Glutamatergic neuron (in vitro differentiated cells): Measurements from ENCODE around the gene PSMA6. TPM values are rescaled to one million over a fixed set of nuclear protein-coding genes. Genes with fewer than 3 reads are reported as not detected.
"Not testable (repeated sequence)": the region's sequence is repeated elsewhere in the genome, so short reads cannot be mapped to it uniquely, and the experiment has no call there.

Experiments
- DNase-seq: peaks from one replicate; pipeline ENCODE4 v3.0.0; 2022
- H3K27ac Mint-ChIP-seq: one replicate; pipeline ENCODE4 v1.8.0; 2020; ENCODE audit warnings: mild to moderate bottlenecking, mixed read lengths, inconsistent platforms; ENCODE audit not compliant: unreplicated experiment
- H3K27me3 Mint-ChIP-seq: one replicate; pipeline ENCODE4 v1.8.0; 2020; ENCODE audit warnings: mild to moderate bottlenecking, moderate library complexity, mixed read lengths, inconsistent platforms; ENCODE audit not compliant: unreplicated experiment
- H3K36me3 Mint-ChIP-seq: one replicate; pipeline ENCODE4 v1.8.0; 2020; ENCODE audit warnings: mild to moderate bottlenecking, mixed read lengths, inconsistent platforms; ENCODE audit not compliant: unreplicated experiment
- H3K4me1 Mint-ChIP-seq: one replicate; pipeline ENCODE4 v1.8.0; 2020; ENCODE audit warnings: mild to moderate bottlenecking, low read depth, mixed read lengths, inconsistent platforms; ENCODE audit not compliant: unreplicated experiment
- H3K4me3 Mint-ChIP-seq: one replicate; pipeline ENCODE4 v1.8.0; 2020; ENCODE audit warnings: mild to moderate bottlenecking, mixed read lengths, inconsistent platforms; ENCODE audit not compliant: unreplicated experiment
- H3K9me3 Mint-ChIP-seq: one replicate; pipeline ENCODE4 v1.8.0; 2020; ENCODE audit warnings: mild to moderate bottlenecking, moderate library complexity, mixed read lengths, inconsistent platforms; ENCODE audit not compliant: unreplicated experiment
- CTCF ChIP-seq: fragments of 200-600 bp; sonication (generic); IDR thresholded peaks from one replicate; pipeline ENCODE4 v1.5.0; 2021; ENCODE audit not compliant: partially characterized antibody, unreplicated experiment
- total RNA-seq: library from RNA; stranded (reverse); fragmentation: NEBNext Ultra II Directional; extraction: Animal tissue kit (Norgen Biotek cat#: 25700); gene quantifications from one replicate; pipeline ENCODE4 v1.2.1, GENCODE V29; 2021; ENCODE audit not compliant: unreplicated experiment

The PSMA6 gene
- total RNA-seq, 1 donor from 2014 or later, result 148 TPM

GRCh38 chr14:35351497-35351896 is 59.3 kb downstream of the PSMA6 start:
- peaks cover 2% of the 10 kb centered on the region for H3K27me3 Mint-ChIP-seq
- no peaks in the 10 kb centered on the region for H3K4me1 Mint-ChIP-seq
- no peaks in the 10 kb centered on the region for H3K36me3 Mint-ChIP-seq
- TF ChIP-seq CTCF, result no peak
- H3K27ac Mint-ChIP-seq, result no peak overlapping the region
- H3K4me3 Mint-ChIP-seq, result no peak overlapping the region
- H3K9me3 Mint-ChIP-seq, result peaks cover 1% of the 10 kb centered on the region
- no peak for DNase-seq

GRCh38 chr14:35351897-35352273 is 59.7 kb downstream of the PSMA6 start:
- Mint-ChIP-seq H3K9me3 (peaks cover 1% of the 10 kb centered on the region), H3K36me3 (no peaks in the 10 kb centered on the region)

GRCh38 chr14:35352274-35353233 is 60.4 kb downstream of the PSMA6 start:
- Mint-ChIP-seq H3K27ac (no peak overlapping the region), H3K4me1 (no peaks in the 10 kb centered on the region), H3K9me3 (peaks cover 1% of the 10 kb centered on the region), H3K27me3 (peaks cover 4% of the 10 kb centered on the region), H3K36me3 (no peaks in the 10 kb centered on the region), H3K4me3 (no peak overlapping the region)
- no peak for DNase-seq
- TF ChIP-seq CTCF, result no peak

More at GRCh38 chr14:35351897-35352273, 59.7 kb downstream of the PSMA6 start:
- peaks cover 2% of the 10 kb centered on the region for H3K27me3 Mint-ChIP-seq
- no peak overlapping the region for H3K4me3 Mint-ChIP-seq
- no peak for TF ChIP-seq CTCF
- H3K27ac Mint-ChIP-seq, result no peak overlapping the region
- no peak for DNase-seq
- no peaks in the 10 kb centered on the region for H3K4me1 Mint-ChIP-seq

- no peaks in the 10 kb centered on the region for H3K4me1 Mint-ChIP-seq
- H3K36me3 Mint-ChIP-seq, result no peaks in the 10 kb centered on the region
- no peak for TF ChIP-seq CTCF
- H3K9me3 Mint-ChIP-seq, result peaks cover 1% of the 10 kb centered on the region
- H3K27me3 Mint-ChIP-seq, result peaks cover 4% of the 10 kb centered on the region
- no peak for DNase-seq
- H3K27ac Mint-ChIP-seq, result no peak overlapping the region
- H3K4me3 Mint-ChIP-seq, result no peak overlapping the region
Measured at GRCh38 chr14:35353409-35354172, 61.4 kb downstream of the PSMA6 start.

DNA sequence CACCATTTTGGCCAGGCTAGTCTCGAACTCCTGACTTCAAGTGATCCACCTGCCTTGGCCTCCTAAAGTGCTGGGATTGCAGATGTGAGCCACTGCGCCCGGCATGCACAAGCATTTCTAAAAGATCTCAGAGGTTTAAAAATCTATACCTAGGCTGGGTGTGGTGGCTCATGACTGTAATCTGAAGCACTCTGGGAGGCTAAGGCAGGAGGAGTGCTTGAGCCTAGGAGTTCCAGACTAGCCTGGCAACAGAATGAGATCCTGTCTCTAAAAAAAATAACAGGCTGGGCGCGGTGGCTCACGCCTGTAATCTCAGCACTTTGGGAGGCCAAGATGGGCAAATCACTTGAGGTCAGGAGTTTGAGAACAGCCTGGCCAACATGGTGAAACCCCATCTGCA is 63.1 kb downstream of the PSMA6 start:
- not testable (repeated sequence) for H3K9me3 Mint-ChIP-seq, H3K36me3 Mint-ChIP-seq, H3K27me3 Mint-ChIP-seq, DNase-seq, H3K4me3 Mint-ChIP-seq, H3K27ac Mint-ChIP-seq, H3K4me1 Mint-ChIP-seq
